CD4-positive, alpha-beta memory T cell (primary cell): ENCODE results near the gene MTMR3. TPM values are rescaled to one million over a fixed set of nuclear protein-coding genes. Genes with fewer than 3 reads are reported as not detected.

Source experiments
- CTCF ChIA-PET: fragments of 350-600 bp; sonication (Branson Sonifier 250); formaldehyde crosslinking; loops from one replicate; lab custom pipeline; 2021; ENCODE audit warnings: inconsistent platforms; ENCODE audit not compliant: partially characterized antibody; lab: Charles Lee
- POLR2A ChIA-PET: fragments of 350-600 bp; sonication (Branson Sonifier 250); formaldehyde crosslinking; loops from one replicate; lab custom pipeline; 2021; ENCODE audit not compliant: partially characterized antibody; lab: Charles Lee
- DNase-seq, 5 donors: peaks; one replicate each; pipeline versions ENCODE4 v3.0.0 to v3.0.0-alpha.2; 2020 to 2022; ENCODE audit warnings: mixed read lengths in 1 of 5
- H3K27ac ChIP-seq: one replicate; pipeline ENCODE4 v1.7.0; 2013; ENCODE audit warnings: low read depth, low read length
- H3K27me3 ChIP-seq: 2 replicates; pipeline ENCODE4 v1.7.0; 2013; ENCODE audit warnings: mild to moderate bottlenecking, low read length, moderate library complexity; ENCODE audit not compliant: insufficient read depth
- H3K36me3 ChIP-seq: 2 replicates; pipeline ENCODE4 v1.7.0; 2013; ENCODE audit warnings: mild to moderate bottlenecking, low read length, moderate library complexity; ENCODE audit not compliant: insufficient read depth
- H3K4me1 ChIP-seq: 2 replicates; pipeline ENCODE4 v1.7.0; 2013; ENCODE audit warnings: mild to moderate bottlenecking, low read length, moderate library complexity; ENCODE audit not compliant: insufficient read depth
- H3K4me3 ChIP-seq, 2 donors: one replicate each; pipeline ENCODE4 v1.7.0; 2013; ENCODE audit warnings: low read length in 2 of 2, mild to moderate bottlenecking in 1 of 2
- H3K9me3 ChIP-seq, 2 donors: one replicate each; pipeline ENCODE4 v1.7.0; 2013; ENCODE audit warnings: low read length in 2 of 2, control low read depth in 1 of 2; ENCODE audit not compliant: control insufficient read depth in 1 of 2
- H3K27ac Mint-ChIP-seq, 7 donors: one replicate each; pipeline ENCODE4 v1.8.0; 2020 to 2021; ENCODE audit warnings: mixed read lengths in 7 of 7, mild to moderate bottlenecking in 6 of 7, inconsistent platforms in 3 of 7, moderate library complexity in 3 of 7
- H3K27me3 Mint-ChIP-seq, 2 donors: one replicate each; pipeline ENCODE4 v1.8.0; 2020 to 2021; ENCODE audit warnings: mixed read lengths in 2 of 2
- H3K36me3 Mint-ChIP-seq, 2 donors: one replicate each; pipeline ENCODE4 v1.8.0; 2020 to 2021; ENCODE audit warnings: mixed read lengths in 2 of 2, inconsistent platforms in 1 of 2, mild to moderate bottlenecking in 1 of 2
- H3K4me1 Mint-ChIP-seq, 4 donors: one replicate each; pipeline ENCODE4 v1.8.0; 2020 to 2021; ENCODE audit warnings: mixed read lengths in 4 of 4, mild to moderate bottlenecking in 1 of 4
- H3K4me3 Mint-ChIP-seq, 8 donors: one replicate each; pipeline ENCODE4 v1.8.0; 2020 to 2021; ENCODE audit warnings: mixed read lengths in 8 of 8, mild to moderate bottlenecking in 7 of 8, moderate library complexity in 6 of 8, inconsistent platforms in 3 of 8
- H3K9me3 Mint-ChIP-seq, 8 donors: one replicate each; pipeline ENCODE4 v1.8.0; 2020 to 2021; ENCODE audit warnings: mixed read lengths in 8 of 8, mild to moderate bottlenecking in 5 of 8, inconsistent platforms in 3 of 8, moderate library complexity in 1 of 8
- intact Hi-C: fragments of 100-400 bp; cut with micrococcal nuclease; formaldehyde crosslinking; loops from one replicate; pipeline ENCODE4 v1.15.1; 2023
- polyA plus RNA-seq, 2 donors: library from polyadenylated mRNA; unstranded; fragments of 300-500 nt; fragmentation: Illumina TruSeq; gene quantifications; one replicate each; pipeline ENCODE4 v1.2.3, GENCODE V29; 2021
- total RNA-seq, 2 experiments: library from RNA; stranded (reverse); gene quantifications; one replicate each; pipeline ENCODE4 v1.2.3, GENCODE V29; 2021

The MTMR3 gene
- total and polyA plus RNA-seq, 4 experiments from 2014 or later = 11.0 to 68.6 (median 43.3) TPM

DNA sequence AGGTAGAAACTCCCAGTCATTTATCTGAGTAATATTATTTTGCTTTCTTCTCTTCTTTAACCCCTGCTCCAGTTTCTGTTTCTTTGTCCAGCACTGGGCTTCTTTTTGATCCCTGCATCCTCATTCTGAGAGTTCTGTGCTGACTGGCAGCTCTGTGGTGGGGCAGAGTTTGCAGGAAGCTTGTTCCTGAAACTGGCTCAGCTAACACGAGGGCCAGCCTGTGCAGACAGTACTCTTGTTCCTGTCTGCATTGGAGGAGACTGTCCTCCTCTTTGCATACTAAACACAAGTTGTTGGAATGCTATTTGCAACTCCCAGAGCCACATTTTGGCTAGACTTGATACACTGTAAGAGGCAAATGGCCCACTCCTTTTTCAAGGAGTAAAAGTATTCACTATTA is 104.2 kb downstream of the MTMR3 start:
- POLR2A ChIA-PET = no interaction called here
- Histone ChIP-seq H3K4me1 (no peaks in the 10 kb centered on the region), H3K9me3 (no peaks in the 10 kb centered on the region), H3K27me3 (no peaks in the 10 kb centered on the region), H3K36me3 (peaks cover 13% of the 10 kb centered on the region), H3K27ac (no peak overlapping the region), H3K4me3 (no peak overlapping the region)
- CTCF ChIA-PET = no interaction called here
- no peak for DNase-seq
- Mint-ChIP-seq H3K4me3 (no peak overlapping the region), H3K27ac (peak overlapping the region in 1 of 7 donors; percentile 79), H3K9me3 (no peaks in the 10 kb centered on the region), H3K27me3 (no peaks in the 10 kb centered on the region), H3K4me1 (peaks cover 0 to 4% (median 2%) of the 10 kb centered on the region in 4 donors), H3K36me3 (peaks cover 37 to 58% of the 10 kb centered on the region in 2 donors)
- intact Hi-C loops = loop anchor here (10.0 kb wide), 1 partner anchor 102 kb away; the partner anchor contains the start of gene MTMR3

DNA sequence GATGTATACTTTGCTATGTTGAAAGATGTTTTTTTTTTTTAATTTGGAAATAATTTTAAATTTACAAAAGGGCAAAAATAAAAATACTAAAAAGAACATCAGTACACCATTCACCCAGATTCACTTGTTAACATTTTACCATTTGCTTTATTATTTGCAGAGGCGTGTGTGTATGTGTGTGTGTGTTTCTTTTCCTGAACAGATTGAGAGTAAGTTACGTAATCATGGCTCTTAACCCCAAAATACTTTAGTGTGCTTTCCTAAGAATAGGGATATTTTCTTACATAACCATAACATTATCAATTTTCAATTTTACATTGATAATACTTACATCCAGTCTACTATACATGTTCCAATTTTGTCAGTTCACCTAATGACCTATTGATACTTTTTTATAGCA is 105.7 kb downstream of the MTMR3 start:
- no peak overlapping the region for H3K27ac ChIP-seq
- no peak for DNase-seq
- intact Hi-C loops = loop anchor here (10.0 kb wide), 1 partner anchor 104 kb away; the partner anchor contains the start of gene MTMR3
- no peak overlapping the region for H3K4me3 ChIP-seq
- H3K36me3 ChIP-seq = peaks cover 21% of the 10 kb centered on the region
- H3K27me3 ChIP-seq = no peaks in the 10 kb centered on the region
- Mint-ChIP-seq H3K36me3 (peaks cover 46 to 68% of the 10 kb centered on the region in 2 donors), H3K27me3 (no peaks in the 10 kb centered on the region), H3K4me1 (peaks cover 0 to 4% (median 2%) of the 10 kb centered on the region in 4 donors), H3K9me3 (no peaks in the 10 kb centered on the region), H3K4me3 (no peak overlapping the region), H3K27ac (no peak overlapping the region)
- ChIA-PET CTCF (no interaction called here), POLR2A (no interaction called here)
- H3K4me1 ChIP-seq = no peaks in the 10 kb centered on the region
- H3K9me3 ChIP-seq = no peaks in the 10 kb centered on the region

- no peak overlapping the region for H3K27ac Mint-ChIP-seq
- no peak for DNase-seq
These were observed 106.5 kb downstream of the MTMR3 start for GRCh38 chr22:29989446-29989845.

DNA sequence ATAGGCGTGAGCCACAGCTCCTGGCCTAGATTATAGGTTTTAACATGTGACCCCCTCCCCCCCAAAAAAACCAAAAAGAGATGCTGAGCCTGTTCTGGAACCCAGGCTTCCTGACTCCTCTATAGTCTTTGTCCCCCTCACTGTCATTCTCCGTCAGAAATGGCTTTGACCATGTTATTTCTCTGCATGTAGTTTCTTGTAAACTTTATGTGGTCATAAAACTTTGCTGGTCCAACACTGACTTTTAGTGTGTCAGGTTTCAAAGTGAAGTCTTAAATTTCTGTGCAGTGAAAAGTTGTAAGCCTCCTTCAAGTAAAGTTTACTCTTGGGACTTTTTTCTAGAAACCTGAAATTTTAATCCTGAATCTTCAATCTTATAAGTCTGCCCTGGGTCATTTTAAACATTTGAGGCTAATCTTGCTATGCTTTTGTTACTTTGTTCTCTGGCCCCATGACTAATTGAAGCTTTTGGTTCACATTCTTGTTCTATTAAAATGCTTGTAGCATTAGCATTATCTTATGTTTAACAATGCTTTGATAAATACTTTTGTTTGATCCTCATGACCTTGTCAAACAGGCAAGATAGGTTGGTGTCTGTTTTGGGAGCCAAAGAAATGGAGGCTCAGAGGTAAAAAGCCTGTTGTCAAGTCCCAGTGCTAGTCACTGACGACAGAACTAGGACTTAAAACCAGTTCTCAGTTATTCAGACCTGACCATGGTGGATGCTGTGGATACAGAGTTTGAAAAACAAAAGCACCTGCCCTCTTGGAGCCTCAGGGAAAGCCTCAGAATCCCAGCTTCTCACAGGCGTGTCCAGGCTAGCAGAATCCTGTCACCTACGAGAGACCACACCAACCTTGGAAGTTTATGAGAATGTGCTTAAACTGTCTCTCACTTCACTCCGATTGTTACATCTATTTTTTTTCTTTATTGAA is 109.6 kb downstream of the MTMR3 start:
- no peaks in the 10 kb centered on the region for H3K4me1 ChIP-seq
- ChIA-PET CTCF (interaction anchor here (1.6 to 2.2 kb wide), 2 partner anchors 12 to 26 kb away, joined by 3 to 8 read pairs; no protein-coding TSS in a partner anchor), POLR2A (no interaction called here)
- Mint-ChIP-seq H3K27ac (no peak overlapping the region), H3K4me3 (no peak overlapping the region), H3K36me3 (peaks cover 33 to 62% of the 10 kb centered on the region in 2 donors), H3K4me1 (peaks cover 0 to 5% (median 0%) of the 10 kb centered on the region in 4 donors), H3K9me3 (no peaks in the 10 kb centered on the region), H3K27me3 (no peaks in the 10 kb centered on the region)
- no peak overlapping the region for H3K4me3 ChIP-seq
- no peaks in the 10 kb centered on the region for H3K27me3 ChIP-seq
- intact Hi-C loops = no loop called here
- peaks cover 21% of the 10 kb centered on the region for H3K36me3 ChIP-seq
- H3K9me3 ChIP-seq = no peaks in the 10 kb centered on the region
- DNase-seq = no peak
- no peak overlapping the region for H3K27ac ChIP-seq

More at GRCh38 chr22:29989446-29989845, 106.5 kb downstream of the MTMR3 start:
- Mint-ChIP-seq H3K27me3 (no peaks in the 10 kb centered on the region), H3K36me3 (peaks cover 46 to 72% of the 10 kb centered on the region in 2 donors), H3K4me1 (peaks cover 0 to 4% (median under 1%) of the 10 kb centered on the region in 4 donors), H3K9me3 (no peaks in the 10 kb centered on the region), H3K4me3 (no peak overlapping the region)
- H3K4me1 ChIP-seq = no peaks in the 10 kb centered on the region
- H3K36me3 ChIP-seq = peaks cover 21% of the 10 kb centered on the region
- ChIA-PET POLR2A (no interaction called here), CTCF (no interaction called here)
- no peaks in the 10 kb centered on the region for H3K27me3 ChIP-seq
- no peak overlapping the region for H3K4me3 ChIP-seq
- intact Hi-C loops = loop anchor here (10.0 kb wide), 1 partner anchor 105 kb away; the partner anchor contains the start of gene MTMR3
- no peak overlapping the region for H3K27ac ChIP-seq
- H3K9me3 ChIP-seq = no peaks in the 10 kb centered on the region

GRCh38 chr22:29994027-29994715 is 111.2 kb downstream of the MTMR3 start:
- peak overlapping the region in 4 of 7 donors; percentile 8 to 79 (median 30) for H3K27ac Mint-ChIP-seq
- H3K27me3 Mint-ChIP-seq = no peaks in the 10 kb centered on the region
- no peak overlapping the region for H3K4me3 Mint-ChIP-seq
- Histone ChIP-seq H3K4me1 (no peaks in the 10 kb centered on the region), H3K27me3 (no peaks in the 10 kb centered on the region), H3K4me3 (no peak overlapping the region), H3K36me3 (peaks cover 22% of the 10 kb centered on the region), H3K9me3 (no peaks in the 10 kb centered on the region), H3K27ac (no peak overlapping the region)
- H3K36me3 Mint-ChIP-seq = peaks cover 33 to 61% of the 10 kb centered on the region in 2 donors
- H3K4me1 Mint-ChIP-seq = peaks cover 0 to 6% (median 0%) of the 10 kb centered on the region in 4 donors
- ChIA-PET CTCF (interaction anchor here (1.1 to 3.4 kb wide), 2 partner anchors 11 to 358 kb away, joined by 3 to 33 read pairs; no protein-coding TSS in a partner anchor), POLR2A (no interaction called here)
- no peak for DNase-seq
- no peaks in the 10 kb centered on the region for H3K9me3 Mint-ChIP-seq
- intact Hi-C loops = no loop called here

DNA sequence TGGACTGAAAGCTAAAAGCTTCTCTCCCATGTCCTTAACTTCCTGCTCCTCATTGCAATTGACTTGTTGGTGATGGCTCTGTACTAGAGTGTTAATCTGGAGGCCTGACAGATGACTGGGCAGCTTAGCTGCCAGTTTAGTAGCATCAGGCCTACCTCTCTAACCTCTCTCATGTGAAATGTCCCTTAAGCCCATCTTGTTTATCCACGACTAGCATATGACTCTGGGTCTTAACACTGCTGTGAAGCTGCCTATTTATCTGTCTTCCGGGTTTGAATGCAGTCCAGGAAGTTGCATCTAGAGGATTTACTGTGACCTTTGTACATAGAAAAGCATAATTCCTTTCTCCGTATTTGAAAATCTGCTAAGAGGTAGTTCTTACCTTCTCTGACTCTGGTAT is 112.0 kb downstream of the MTMR3 start:
- H3K27ac ChIP-seq = no peak overlapping the region
- Mint-ChIP-seq H3K36me3 (peaks cover 27 to 58% of the 10 kb centered on the region in 2 donors), H3K27me3 (no peaks in the 10 kb centered on the region), H3K4me3 (no peak overlapping the region), H3K27ac (peak overlapping the region; percentile 24 to 83 (median 58)), H3K9me3 (no peaks in the 10 kb centered on the region), H3K4me1 (peaks cover 0 to 6% (median 0%) of the 10 kb centered on the region in 4 donors)
- no peaks in the 10 kb centered on the region for H3K27me3 ChIP-seq
- no peak overlapping the region for H3K4me3 ChIP-seq
- H3K36me3 ChIP-seq = peaks cover 24% of the 10 kb centered on the region
- CTCF ChIA-PET = interaction anchor here (1.1 to 3.4 kb wide), 2 partner anchors 10 to 359 kb away, joined by 3 to 33 read pairs; no protein-coding TSS in a partner anchor
- no peaks in the 10 kb centered on the region for H3K4me1 ChIP-seq
- intact Hi-C loops = no loop called here
- POLR2A ChIA-PET = no interaction called here
- peak in 1 of 5 donors; percentile 1 for DNase-seq
- H3K9me3 ChIP-seq = no peaks in the 10 kb centered on the region
